ENCODE measurements around the gene TOM1L2. TPM values are rescaled to one million over a fixed set of nuclear protein-coding genes. Genes with fewer than 3 reads are reported as not detected.

Gene TOM1L2
- total and polyA plus RNA-seq, 2 of the 4 experiments (the other 2 are of a cell fraction) = 34.4 to 51.7 TPM

- no peak overlapping the region for H2AK9ac ChIP-seq (replicated peaks; ENCODE audit: low read depth, low read length, poor library complexity)
- DNase-seq (no peak), ATAC-seq (ENCODE audit: low read depth) (no peak)
- no peak overlapping the region for H3K56ac ChIP-seq (ENCODE audit: extremely low read depth, insufficient read depth, low read length)
- no peaks in the 10 kb centered on the region for H3K79me1 ChIP-seq (ENCODE audit: low read depth in 1 of 2, low read length in 2 of 2)
- in situ Hi-C loops (cut with MboI; ENCODE audit: low sequenced_read_pairs) = no loop called here
- no peak overlapping the region for H2BK20ac ChIP-seq (ENCODE audit: low read depth, low read length)
- ChIA-PET CTCF (no interaction called here), POLR2A (ENCODE audit: unreplicated experiment) (no interaction called here)
- H4K8ac ChIP-seq (ENCODE audit: low read depth in 2 of 2, low read length in 2 of 2) = no peak overlapping the region
- H2AFZ ChIP-seq (replicated peaks; ENCODE audit: low read length, poor library complexity) = no peak overlapping the region
- no peak overlapping the region for H3K4me2 ChIP-seq (ENCODE audit: low read depth, low read length)
- WGBS, 2 experiments (ENCODE audit: extremely low coverage in 2 of 2, insufficient read length in 1 of 2) = 79% methylated on average over 4 of the region's 13 CpGs; no CpG with 5 or more reads in 1 of the 2 experiments
- no peak overlapping the region for H4K91ac ChIP-seq (ENCODE audit: insufficient read depth, low read depth, low read length)
- no peak overlapping the region for H4K5ac ChIP-seq (ENCODE audit: low read depth, low read length)
- no peak overlapping the region for H3K14ac ChIP-seq (replicated peaks; ENCODE audit: low read depth, low read length)
- no peak overlapping the region for H3K27ac ChIP-seq (ENCODE audit: insufficient read depth, low read length)
- no peaks in the 10 kb centered on the region for H4K20me1 ChIP-seq (ENCODE audit: insufficient read depth, low read length)
- intact Hi-C loops (cut with micrococcal nuclease) = no loop called here
- no peak overlapping the region for H2BK120ac ChIP-seq (ENCODE audit: low read depth, low read length)
- H3K4me1 ChIP-seq (ENCODE audit: control insufficient read depth, insufficient read depth, low read length) = peaks cover 13% of the 10 kb centered on the region
- peaks cover 17% of the 10 kb centered on the region for H3K9me1 ChIP-seq (ENCODE audit: insufficient read depth, low read length)
- H2BK5ac ChIP-seq (ENCODE audit: low read depth, low read length, poor library complexity, severe bottlenecking) = no peak overlapping the region
- no peaks in the 10 kb centered on the region for H3K9me3 ChIP-seq (ENCODE audit: control insufficient read depth, insufficient read depth, low read length)
- TSS peak; percentile 35 for BruUV-seq (replicated peaks)
- no peaks in the 10 kb centered on the region for H3K27me3 ChIP-seq (ENCODE audit: control insufficient read depth, insufficient read depth, low read length)
- no peak overlapping the region for H3K18ac ChIP-seq (ENCODE audit: low read depth, low read length)
- no peak overlapping the region for H2AK5ac ChIP-seq (ENCODE audit: low read depth, low read length)
- no peak overlapping the region for H3K9ac ChIP-seq (ENCODE audit: low read depth, low read length)
- no peak overlapping the region for H3K4ac ChIP-seq (ENCODE audit: low read depth, low read length)
- no peak overlapping the region for H3K4me3 ChIP-seq (ENCODE audit: insufficient read depth, low read depth, low read length)
- H3K36me3 ChIP-seq (ENCODE audit: control insufficient read depth, insufficient read depth, low read length) = peaks cover 11% of the 10 kb centered on the region; the same call in 1 of the 2 replicates
- TF ChIP-seq ELK1 (IDR thresholded peaks at IDR 0.05; ENCODE audit: borderline replicate concordance, low read depth, low read length) = no peak
- H2BK15ac ChIP-seq (ENCODE audit: low read depth, low read length) = no peak overlapping the region
- no peak overlapping the region for H3K23ac ChIP-seq (ENCODE audit: low read depth, low read length)
- dilution Hi-C loops (cut with HindIII; ENCODE audit: low sequenced_read_pairs, unreplicated experiment) = no loop called here
Measured at GRCh38 chr17:17845046-17845775, 127.0 kb downstream of the TOM1L2 start.

All from IMR-90 (cell line).